Fibroblast of the aortic adventitia (primary cell): Measurements from ENCODE around the gene PDAP1. TPM values are rescaled to one million over a fixed set of nuclear protein-coding genes. Genes with fewer than 3 reads are reported as not detected.

ENCODE experiments used
- DNase-seq: peaks from one replicate; pipeline ENCODE4 v3.0.0-alpha.2; 2010; ENCODE audit warnings: low read depth
- H3K4me3 ChIP-seq: 2 replicates; pipeline ENCODE4 v1.5.1; 2011; ENCODE audit warnings: low read depth, mild to moderate bottlenecking, control low read depth, low read length, moderate library complexity
- CTCF ChIP-seq: IDR thresholded peaks from 2 replicates; pipeline ENCODE4 v1.5.1; 2011; ENCODE audit warnings: mild to moderate bottlenecking, low read length, control low read depth, inconsistent platforms; ENCODE audit not compliant: insufficient read depth
- total RNA-seq: library from RNA; depleted of rRNA; stranded (reverse); fragments of >200 nt; gene quantifications from 2 replicates; pipeline ENCODE4 v1.2.3, GENCODE V29; 2012; ENCODE audit warnings: low replicate concordance

Gene PDAP1
- total RNA-seq, 1 donor, result 66.9 TPM

GRCh38 chr7:99371376-99371920, 36.9 kb downstream of the PDAP1 start:
- no peak overlapping the region for H3K4me3 ChIP-seq
- TF ChIP-seq CTCF, result no peak
- no peak for DNase-seq

- DNase-seq, result peak; percentile 59
- TF ChIP-seq CTCF, result no peak
- no peak overlapping the region for H3K4me3 ChIP-seq
Observed at GRCh38 chr7:99369767-99370391, 38.5 kb downstream of the PDAP1 start.

- no peak for DNase-seq
- no peak for TF ChIP-seq CTCF
- no peak overlapping the region for H3K4me3 ChIP-seq
Observed at GRCh38 chr7:99368750-99369389, 39.5 kb downstream of the PDAP1 start.

- DNase-seq, result no peak
- TF ChIP-seq CTCF, result no peak
- no peak overlapping the region for H3K4me3 ChIP-seq
Observed at GRCh38 chr7:99366646-99367045, 41.8 kb downstream of the PDAP1 start.

- TF ChIP-seq CTCF, result peak; percentile 57
- no peak for DNase-seq
- no peak overlapping the region for H3K4me3 ChIP-seq
Observed at GRCh38 chr7:99365318-99366141, 42.9 kb downstream of the PDAP1 start.

- H3K4me3 ChIP-seq, result no peak overlapping the region
- no peak for TF ChIP-seq CTCF
- no peak for DNase-seq
Observed at GRCh38 chr7:99363286-99363685, 45.1 kb downstream of the PDAP1 start.
